H1 (cell line): ENCODE results near the gene FAM216A. TPM values are rescaled to one million over a fixed set of nuclear protein-coding genes. Genes with fewer than 3 reads are reported as not detected.

Experiments
- SIRT6 ChIP-seq: IDR thresholded peaks from one replicate; pipeline ENCODE4 v1.7.1; 2012; ENCODE audit warnings: low read length, inconsistent platforms
- USF2 ChIP-seq: IDR thresholded peaks from 2 replicates; pipeline ENCODE4 v1.6.1; 2011; ENCODE audit warnings: low read length, improper control_type of control experiment
- polyA plus RNA-seq, 7 experiments: library from polyadenylated mRNA; depleted of rRNA in 3 of 7; stranded (reverse) in 5 of 7; unstranded in 2 of 7; fragments of >200 nt in 5 of 7; fragments of 200-250 nt in 2 of 7; gene quantifications; 1 replicate in 5 of 7; 2 replicates in 1 of 7; 4 replicates in 1 of 7; pipeline versions ENCODE4 v1.2.1 to v1.2.3, GENCODE V29; 2011 to 2013; ENCODE audit warnings: missing spikeins in 2 of 7, mixed read lengths in 2 of 7
- total RNA-seq: library from RNA; stranded (reverse); fragmentation: NEBNext Ultra II Directional; extraction: Animal tissue kit (Norgen Biotek cat#: 25700); gene quantifications from 2 replicates; pipeline ENCODE4 v1.2.1, GENCODE V29; 2021

FAM216A gene
- total and polyA plus RNA-seq, 2 of the 8 experiments (the other 6 are each of a cell fraction or from before 2014, with no cell fraction given): 19.8 to 24.6 TPM

- no peak for TF ChIP-seq USF2
- TF ChIP-seq SIRT6: no peak
Measured at GRCh38 chr12:110508071-110508586, 39.5 kb downstream of the FAM216A start (continued).
